ENCODE data around the gene GK2.

GK2 gene

GRCh38 chr4:79408063-79408462 is at the start of gene GK2:
Gene GK2, minus strand, starts transcription at chr4:79408228. Its CDS starts 28 bp downstream, at chr4:79408200.
- no peak for DNase-seq (ENCODE audit: low read depth)

GRCh38 chr4:79455216-79455615 is 47.2 kb upstream of the GK2 start:
- DNase-seq (ENCODE audit: low read depth), result no peak

- DNase-seq (ENCODE audit: low read depth), result no peak
Measured at GRCh38 chr4:79454656-79455055, 46.6 kb upstream of the GK2 start.

- DNase-seq (ENCODE audit: low read depth), result no peak
Measured at GRCh38 chr4:79450053-79450452, 42.0 kb upstream of the GK2 start.

- no peak for DNase-seq (ENCODE audit: low read depth)
Measured at GRCh38 chr4:79446145-79446544, 38.1 kb upstream of the GK2 start.

- DNase-seq (ENCODE audit: low read depth), result no peak
Measured at GRCh38 chr4:79445371-79445781, 37.3 kb upstream of the GK2 start.

GRCh38 chr4:79442422-79442821 is 34.4 kb upstream of the GK2 start:
- no peak for DNase-seq (ENCODE audit: low read depth)

GRCh38 chr4:79439489-79439888 is 31.5 kb upstream of the GK2 start:
- DNase-seq (ENCODE audit: low read depth), result no peak

GRCh38 chr4:79431839-79432238 is 23.8 kb upstream of the GK2 start:
- no peak for DNase-seq (ENCODE audit: low read depth)

- DNase-seq (ENCODE audit: low read depth), result no peak
Measured at GRCh38 chr4:79429113-79429903, 21.3 kb upstream of the GK2 start.

- no peak for DNase-seq (ENCODE audit: low read depth)
Measured at GRCh38 chr4:79426989-79427388, 19.0 kb upstream of the GK2 start.

- DNase-seq (ENCODE audit: low read depth), result no peak
Measured at GRCh38 chr4:79425586-79425985, 17.6 kb upstream of the GK2 start.

GRCh38 chr4:79421483-79421882 is 13.5 kb upstream of the GK2 start:
- no peak for DNase-seq (ENCODE audit: low read depth)

GRCh38 chr4:79413886-79414285 is 5.9 kb upstream of the GK2 start:
- DNase-seq (ENCODE audit: low read depth), result no peak

GRCh38 chr4:79413032-79413885 is 5.2 kb upstream of the GK2 start:
- no peak for DNase-seq (ENCODE audit: low read depth)

GRCh38 chr4:79404666-79405065 is 3.4 kb downstream of the GK2 start:
- DNase-seq (ENCODE audit: low read depth), result no peak

- DNase-seq (ENCODE audit: low read depth), result no peak
Measured at GRCh38 chr4:79403356-79403755, 4.7 kb downstream of the GK2 start.

GRCh38 chr4:79402332-79402851 is 5.6 kb downstream of the GK2 start:
- DNase-seq (ENCODE audit: low read depth), result no peak

- DNase-seq (ENCODE audit: low read depth), result no peak
Measured at GRCh38 chr4:79399076-79399475, 9.0 kb downstream of the GK2 start.

GRCh38 chr4:79397951-79398350 is 10.1 kb downstream of the GK2 start:
- DNase-seq (ENCODE audit: low read depth), result no peak

- no peak for DNase-seq (ENCODE audit: low read depth)
Measured at GRCh38 chr4:79396794-79397193, 11.2 kb downstream of the GK2 start.

GRCh38 chr4:79395841-79396240 is 12.2 kb downstream of the GK2 start:
- DNase-seq (ENCODE audit: low read depth), result no peak

GRCh38 chr4:79390890-79391289 is 17.1 kb downstream of the GK2 start:
- DNase-seq (ENCODE audit: low read depth), result no peak

Measured in HS-27A (cell line).